Thyroid gland (tissue), 4 donors: ENCODE results near the gene DELE1. TPM values are rescaled to one million over a fixed set of nuclear protein-coding genes. Genes with fewer than 3 reads are reported as not detected.
A peak's percentile ranks its signal among the peaks of the same experiment; 100 is the strongest.

Experiments used
- DNase-seq, 2 donors: peaks; one replicate each; pipeline ENCODE4 v3.0.0-alpha.2; 2019
- H3K27ac ChIP-seq, 3 donors: fragments of 200-600 bp; sonication (generic); 1 replicate in 2 of 3; 2 replicates in 1 of 3; pipeline ENCODE4 v1.5.1; 2016 to 2019; ENCODE audit warnings: mild to moderate bottlenecking in 1 of 3, moderate library complexity in 1 of 3
- H3K27me3 ChIP-seq: fragments of 200-600 bp; sonication (generic); one replicate; pipeline ENCODE4 v1.5.1; 2019
- H3K36me3 ChIP-seq, 2 donors: fragments of 200-600 bp; sonication (generic); one replicate each; pipeline ENCODE4 v1.5.1; 2016 to 2019
- H3K4me1 ChIP-seq, 2 donors: fragments of 200-600 bp; sonication (generic); one replicate each; pipeline ENCODE4 v1.5.1; 2017 to 2019
- H3K4me3 ChIP-seq, 3 donors: fragments of 200-600 bp; sonication (generic); replicated peaks in 1 of 3; 1 replicate in 2 of 3; 2 replicates in 1 of 3; pipeline ENCODE4 v1.5.1; 2016; ENCODE audit warnings: mild to moderate bottlenecking in 1 of 3
- H3K9me3 ChIP-seq: fragments of 200-600 bp; sonication (generic); one replicate; pipeline ENCODE4 v1.5.1; 2017
- CTCF ChIP-seq, 6 experiments: fragments of 200-600 bp in 3 of 6; fragments of 450-650 bp in 3 of 6; sonication (generic) in 3 of 6; IDR thresholded peaks; one replicate each; pipeline ENCODE4 v1.5.1; 2016 to 2019; ENCODE audit warnings: antibody characterized with exemption in 6 of 6, mild to moderate bottlenecking in 2 of 6, inconsistent platforms in 1 of 6, moderate library complexity in 1 of 6
- POLR2A ChIP-seq, 2 donors: fragments of 450-650 bp; IDR thresholded peaks; one replicate each; pipeline ENCODE4 v1.6.1; 2017; ENCODE audit warnings: antibody characterized with exemption in 2 of 2, mild to moderate bottlenecking in 2 of 2, moderate library complexity in 1 of 2
- WGBS, 2 donors: methylation state at CpG; one replicate each; pipeline ENCODE4 v1.1.5; 2017; 5-methylcytosine and 5-hydroxymethylcytosine counted together
- intact Hi-C: fragments of 100-400 bp; cut with DNase I; formaldehyde crosslinking; loops from one replicate; pipeline ENCODE4 v1.15.1; 2023
- total RNA-seq, 4 donors: library from RNA; depleted of rRNA; stranded (reverse); fragments of >200 nt; gene quantifications; one replicate each; pipeline ENCODE4 v1.2.3, GENCODE V29; 2016

The DELE1 gene
- total RNA-seq, 4 donors from 2014 or later, result 68.5 to 130 (median 85.1) TPM

DNA sequence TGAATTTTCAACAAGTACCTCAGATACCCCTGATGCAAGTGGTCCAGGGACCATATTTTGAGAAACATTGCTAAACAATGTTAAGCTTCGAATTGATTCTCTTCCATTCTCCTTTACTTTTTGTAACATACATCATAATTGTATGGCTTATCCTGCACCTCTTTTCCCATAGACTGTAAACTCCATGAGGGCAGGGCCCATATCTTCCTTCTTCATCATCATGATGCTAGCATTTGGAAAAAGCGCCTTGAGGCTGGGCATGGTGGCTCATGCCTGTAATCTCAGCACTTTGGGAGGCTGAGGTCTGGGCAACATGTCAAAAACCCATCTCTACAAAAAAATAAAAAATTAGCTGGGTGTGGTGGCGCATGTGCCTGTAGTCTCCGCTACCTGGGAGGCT is 14.5 kb upstream of the DELE1 start:
- 79 to 86% methylated on average over 4 of the region's 4 CpGs for WGBS, 2 donors
- intact Hi-C loops, result no loop called here
- peaks cover 5% of the 10 kb centered on the region in 2 donors for H3K4me1 ChIP-seq
- no peaks in the 10 kb centered on the region for H3K9me3 ChIP-seq
- no peak for TF ChIP-seq CTCF (IDR thresholded peaks at IDR 0.05)
- no peak for TF ChIP-seq POLR2A (IDR thresholded peaks at IDR 0.05)
- H3K27ac ChIP-seq, result no peak overlapping the region
- no peaks in the 10 kb centered on the region for H3K36me3 ChIP-seq
- DNase-seq, result no peak
- H3K4me3 ChIP-seq, result no peak overlapping the region
- H3K27me3 ChIP-seq, result no peaks in the 10 kb centered on the region

- Histone ChIP-seq H3K27ac (no peak overlapping the region), H3K4me1 (peaks cover 4 to 7% of the 10 kb centered on the region in 2 donors), H3K9me3 (no peaks in the 10 kb centered on the region), H3K27me3 (no peaks in the 10 kb centered on the region), H3K4me3 (no peak overlapping the region), H3K36me3 (no peaks in the 10 kb centered on the region)
- intact Hi-C loops, result no loop called here
- no peak for TF ChIP-seq POLR2A (IDR thresholded peaks at IDR 0.05)
- no peak for TF ChIP-seq CTCF (IDR thresholded peaks at IDR 0.05)
- 46 to 63% methylated on average over 2 of the region's 2 CpGs for WGBS, 2 donors
- DNase-seq, result peak; percentile 11
These were observed 13.4 kb upstream of the DELE1 start for GRCh38 chr5:141910271-141910673.

- Histone ChIP-seq H3K4me3 (peak overlapping the region in 1 of 3 donors; percentile 13), H3K9me3 (no peaks in the 10 kb centered on the region), H3K36me3 (no peaks in the 10 kb centered on the region), H3K4me1 (peaks cover 4 to 7% of the 10 kb centered on the region in 2 donors), H3K27ac (no peak overlapping the region), H3K27me3 (no peaks in the 10 kb centered on the region)
- DNase-seq, result no peak
- intact Hi-C loops, result no loop called here
- TF ChIP-seq POLR2A (IDR thresholded peaks at IDR 0.05), result no peak
- no peak for TF ChIP-seq CTCF (IDR thresholded peaks at IDR 0.05)
- 30% methylated on average over 16 of the region's 16 CpGs for WGBS, 2 donors
These were observed 10.0 kb upstream of the DELE1 start for GRCh38 chr5:141913560-141914198.

DNA sequence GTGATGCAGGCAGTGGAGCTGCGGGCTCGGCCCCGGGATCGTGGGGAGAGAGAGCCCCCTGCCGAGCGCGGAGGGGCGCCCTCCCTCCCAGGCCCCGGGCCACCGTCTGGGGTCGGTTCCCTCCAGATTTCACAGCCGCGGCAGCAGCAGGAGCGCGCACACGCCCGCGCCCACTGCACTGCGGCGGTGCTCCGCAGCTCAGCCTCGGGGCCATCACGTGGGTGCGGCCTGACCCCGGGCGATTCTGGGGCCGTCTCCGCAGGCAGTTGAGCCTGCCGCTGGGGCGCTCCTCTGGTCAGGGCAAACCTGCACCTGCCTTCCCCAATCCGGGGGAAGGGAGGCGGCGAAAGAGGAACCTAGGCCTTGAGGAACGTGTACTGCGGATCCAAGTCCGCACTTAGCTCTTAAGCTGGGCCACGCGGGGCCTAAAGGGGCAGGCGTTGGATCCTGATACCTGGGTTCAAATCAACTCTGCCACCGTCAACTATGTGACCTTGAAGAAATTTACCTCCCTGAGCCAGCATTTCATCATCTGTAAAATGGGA is 9.4 kb upstream of the DELE1 start:
- no peak overlapping the region for H3K27ac ChIP-seq
- DNase-seq, result peak; percentile 37 to 42
- 42 to 47% methylated on average over 11 of the region's 40 CpGs for WGBS, 2 donors
- peak overlapping the region in 1 of 3 donors; percentile 13 for H3K4me3 ChIP-seq
- H3K27me3 ChIP-seq, result no peaks in the 10 kb centered on the region
- peaks cover 4 to 7% of the 10 kb centered on the region in 2 donors for H3K4me1 ChIP-seq
- no peaks in the 10 kb centered on the region for H3K36me3 ChIP-seq
- no peaks in the 10 kb centered on the region for H3K9me3 ChIP-seq
- intact Hi-C loops, result no loop called here
- TF ChIP-seq POLR2A (IDR thresholded peaks at IDR 0.05) (no peak), CTCF (IDR thresholded peaks at IDR 0.05) (peak in 4 of 6 experiments; percentile 19 to 42 (median 30))

DNA sequence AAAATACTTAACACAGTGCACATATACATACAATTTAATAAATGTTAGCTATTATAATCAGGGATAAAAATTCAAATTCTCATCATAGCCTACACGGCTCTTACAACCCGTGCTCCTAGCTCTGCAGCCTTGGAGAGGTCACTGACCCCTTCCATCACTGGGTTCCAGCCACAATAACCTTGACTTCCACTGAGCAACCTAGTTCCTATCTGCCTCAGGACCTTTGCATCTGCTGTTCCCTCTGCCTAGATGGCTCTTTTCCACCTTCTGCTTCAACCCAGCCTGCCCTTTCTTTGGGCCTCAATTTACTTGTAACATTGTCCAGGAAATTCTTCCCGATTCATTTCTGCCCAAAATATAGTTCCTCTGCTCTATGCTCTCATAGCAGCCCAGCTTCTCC is 8.9 kb upstream of the DELE1 start:
- peaks cover 4 to 7% of the 10 kb centered on the region in 2 donors for H3K4me1 ChIP-seq
- H3K36me3 ChIP-seq, result no peaks in the 10 kb centered on the region
- no peaks in the 10 kb centered on the region for H3K9me3 ChIP-seq
- H3K4me3 ChIP-seq, result no peak overlapping the region
- intact Hi-C loops, result no loop called here
- no peak for DNase-seq
- TF ChIP-seq CTCF (IDR thresholded peaks at IDR 0.05), result no peak
- no peaks in the 10 kb centered on the region for H3K27me3 ChIP-seq
- no peak overlapping the region for H3K27ac ChIP-seq
- 91 to 93% methylated on average over 3 of the region's 3 CpGs for WGBS, 2 donors
